Panc1 (cell line): ENCODE data around the gene NEFH. TPM values are rescaled to one million over a fixed set of nuclear protein-coding genes. Genes with fewer than 3 reads are reported as not detected.

ENCODE experiments used
- ATAC-seq: fragments of 200-7000 bp; cut with Tn5 transposase; 2 replicates; pipeline ENCODE4 v1.9.1; 2020; ENCODE audit warnings: mild to moderate bottlenecking, moderate library complexity
- BruUV-seq: library from RNA; stranded (reverse); fragments of 400-500 nt; replicated peaks from 2 replicates; lab custom pipeline; 2021; lab: Mats Ljungman, UMichigan
- CTCF ChIA-PET: fragments of 300-600 bp; sonication (Branson Sonifier 250); formaldehyde crosslinking; loops from one replicate; lab custom pipeline; 2022; ENCODE audit warnings: antibody characterized with exemption; lab: Charles Lee
- POLR2A ChIA-PET: fragments of 300-600 bp; sonication (Branson Sonifier 250); formaldehyde crosslinking; loops from one replicate; lab custom pipeline; 2022; ENCODE audit warnings: antibody characterized with exemption; lab: Charles Lee
- DNase-seq: peaks from one replicate; pipeline ENCODE4 v3.0.0-alpha.2; 2010; ENCODE audit warnings: low read depth, low spot score
- H3K27ac ChIP-seq: 2 replicates; pipeline ENCODE4 v1.5.1; 2011; ENCODE audit warnings: mild to moderate bottlenecking, low read length, inconsistent platforms
- H3K27me3 ChIP-seq: fragments of 200-500 bp; sonication (Bioruptor generic); 2 replicates; pipeline ENCODE4 v1.6.0; 2014; ENCODE audit warnings: low read length, inconsistent platforms; ENCODE audit not compliant: control insufficient read depth, insufficient read depth
- H3K36me3 ChIP-seq: fragments of 200-500 bp; sonication (Bioruptor generic); 2 replicates; pipeline ENCODE4 v1.5.1; 2014; ENCODE audit warnings: inconsistent platforms, mild to moderate bottlenecking, low read length, moderate library complexity; ENCODE audit not compliant: control insufficient read depth, insufficient read depth
- H3K4me1 ChIP-seq: 2 replicates; pipeline ENCODE4 v1.5.1; 2011; ENCODE audit warnings: inconsistent platforms, mild to moderate bottlenecking, low read length, moderate library complexity; ENCODE audit not compliant: control insufficient read depth, insufficient read depth
- H3K4me3 ChIP-seq, 2 experiments: 2 replicates each; pipeline ENCODE4 v1.5.1; 2011 to 2012; ENCODE audit warnings: low read depth in 2 of 2, low read length in 2 of 2, mild to moderate bottlenecking in 2 of 2, inconsistent platforms in 1 of 2, moderate library complexity in 1 of 2
- H3K9me3 ChIP-seq: fragments of 200-500 bp; sonication (Bioruptor generic); 2 replicates; pipeline ENCODE4 v1.5.1; 2014; ENCODE audit warnings: low read depth, mild to moderate bottlenecking, inconsistent platforms, low read length, moderate library complexity; ENCODE audit not compliant: control insufficient read depth, insufficient read depth
- POLR2AphosphoS5 ChIP-seq: IDR thresholded peaks from 2 replicates; pipeline ENCODE4 v1.6.1; 2012; ENCODE audit warnings: mild to moderate bottlenecking, low read depth, low read length, moderate library complexity
- SIN3A ChIP-seq: IDR thresholded peaks from 2 replicates; pipeline ENCODE4 v1.6.1; 2012; ENCODE audit warnings: low read depth, mild to moderate bottlenecking, low read length, moderate library complexity, borderline replicate concordance; ENCODE audit not compliant: insufficient read depth
- TCF7L2 ChIP-seq: IDR thresholded peaks from 2 replicates; pipeline ENCODE4 v1.6.1; 2011; ENCODE audit warnings: mild to moderate bottlenecking, low read depth, low read length, inconsistent platforms
- in situ Hi-C: cut with HindIII; loops from 2 replicates; pipeline ENCODE4 v1.10.0; 2016; ENCODE audit warnings: low sequenced_read_pairs, low pct_unique_long_range_greater_than_20kb
- intact Hi-C: fragments of 100-400 bp; cut with micrococcal nuclease; formaldehyde crosslinking; loops from one replicate; pipeline ENCODE4 v1.10.0; 2022; ENCODE audit not compliant: unreplicated experiment
- total RNA-seq: library from RNA; stranded (reverse); gene quantifications from one replicate; pipeline ENCODE4 v1.2.1, GENCODE V29; 2021; ENCODE audit not compliant: unreplicated experiment
- TF ChIP-seq, protein P1 (sequence below), 2 experiments: IDR thresholded peaks; 2 replicates each; pipeline ENCODE4 v1.6.1; 2011 to 2012; ENCODE audit warnings: low read depth in 2 of 2, control low read depth in 1 of 2, low read length in 1 of 2, mild to moderate bottlenecking in 1 of 2, moderate library complexity in 1 of 2; ENCODE audit not compliant: insufficient read depth in 1 of 2
- TF ChIP-seq, protein P2 (sequence below): fragments of 450-650 bp; IDR thresholded peaks from 2 replicates; pipeline ENCODE4 v1.5.1; 2017; ENCODE audit warnings: mild to moderate bottlenecking

The NEFH gene
- total RNA-seq, 1 experiment from 2014 or later: 0.08 TPM

DNA sequence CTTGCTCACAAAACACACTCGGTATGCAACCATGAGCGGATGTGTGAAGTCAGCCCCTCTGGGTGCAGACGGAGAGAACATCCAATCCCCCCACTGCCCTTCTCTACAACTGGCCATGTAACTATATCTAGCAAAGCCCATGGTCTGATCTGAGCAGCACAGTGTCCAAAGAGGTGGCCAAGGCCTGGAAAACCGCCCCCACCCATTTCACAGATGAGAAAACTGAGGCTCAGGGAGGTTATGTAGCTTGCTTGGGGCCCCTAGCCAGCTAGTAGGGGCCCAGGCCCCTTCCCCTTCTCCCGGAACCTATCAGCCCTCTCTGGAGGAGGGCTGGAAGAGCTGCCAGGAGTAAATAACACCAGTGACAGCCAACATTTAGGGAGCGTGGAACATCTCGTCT lies 15.4 kb upstream of the NEFH start:
- ChIA-PET POLR2A (no interaction called here), CTCF (interaction anchor here (0.6 kb wide), 1 partner anchor 125 kb away, joined by 3 read pairs; no protein-coding TSS in a partner anchor)
- Histone ChIP-seq H3K36me3 (no peaks in the 10 kb centered on the region), H3K4me1 (no peaks in the 10 kb centered on the region), H3K27me3 (no peaks in the 10 kb centered on the region), H3K9me3 (no peaks in the 10 kb centered on the region), H3K27ac (no peak overlapping the region), H3K4me3 (no peak overlapping the region)
- no peak for DNase-seq
- intact Hi-C loops (no loop called here), in situ Hi-C loops (no loop called here)
- no TSS peak for BruUV-seq
- TF ChIP-seq SIN3A: no peak
- TF ChIP-seq TCF7L2: no peak
- no peak for TF ChIP-seq POLR2AphosphoS5
- TF ChIP-seq, protein P1, sequence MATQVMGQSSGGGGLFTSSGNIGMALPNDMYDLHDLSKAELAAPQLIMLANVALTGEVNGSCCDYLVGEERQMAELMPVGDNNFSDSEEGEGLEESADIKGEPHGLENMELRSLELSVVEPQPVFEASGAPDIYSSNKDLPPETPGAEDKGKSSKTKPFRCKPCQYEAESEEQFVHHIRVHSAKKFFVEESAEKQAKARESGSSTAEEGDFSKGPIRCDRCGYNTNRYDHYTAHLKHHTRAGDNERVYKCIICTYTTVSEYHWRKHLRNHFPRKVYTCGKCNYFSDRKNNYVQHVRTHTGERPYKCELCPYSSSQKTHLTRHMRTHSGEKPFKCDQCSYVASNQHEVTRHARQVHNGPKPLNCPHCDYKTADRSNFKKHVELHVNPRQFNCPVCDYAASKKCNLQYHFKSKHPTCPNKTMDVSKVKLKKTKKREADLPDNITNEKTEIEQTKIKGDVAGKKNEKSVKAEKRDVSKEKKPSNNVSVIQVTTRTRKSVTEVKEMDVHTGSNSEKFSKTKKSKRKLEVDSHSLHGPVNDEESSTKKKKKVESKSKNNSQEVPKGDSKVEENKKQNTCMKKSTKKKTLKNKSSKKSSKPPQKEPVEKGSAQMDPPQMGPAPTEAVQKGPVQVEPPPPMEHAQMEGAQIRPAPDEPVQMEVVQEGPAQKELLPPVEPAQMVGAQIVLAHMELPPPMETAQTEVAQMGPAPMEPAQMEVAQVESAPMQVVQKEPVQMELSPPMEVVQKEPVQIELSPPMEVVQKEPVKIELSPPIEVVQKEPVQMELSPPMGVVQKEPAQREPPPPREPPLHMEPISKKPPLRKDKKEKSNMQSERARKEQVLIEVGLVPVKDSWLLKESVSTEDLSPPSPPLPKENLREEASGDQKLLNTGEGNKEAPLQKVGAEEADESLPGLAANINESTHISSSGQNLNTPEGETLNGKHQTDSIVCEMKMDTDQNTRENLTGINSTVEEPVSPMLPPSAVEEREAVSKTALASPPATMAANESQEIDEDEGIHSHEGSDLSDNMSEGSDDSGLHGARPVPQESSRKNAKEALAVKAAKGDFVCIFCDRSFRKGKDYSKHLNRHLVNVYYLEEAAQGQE (IDR thresholded peaks at IDR 0.05; ENCODE audit: insufficient read depth in 1 of 2, low read depth in 2 of 2, low read length in 1 of 2): no peak
- TF ChIP-seq, protein P2, sequence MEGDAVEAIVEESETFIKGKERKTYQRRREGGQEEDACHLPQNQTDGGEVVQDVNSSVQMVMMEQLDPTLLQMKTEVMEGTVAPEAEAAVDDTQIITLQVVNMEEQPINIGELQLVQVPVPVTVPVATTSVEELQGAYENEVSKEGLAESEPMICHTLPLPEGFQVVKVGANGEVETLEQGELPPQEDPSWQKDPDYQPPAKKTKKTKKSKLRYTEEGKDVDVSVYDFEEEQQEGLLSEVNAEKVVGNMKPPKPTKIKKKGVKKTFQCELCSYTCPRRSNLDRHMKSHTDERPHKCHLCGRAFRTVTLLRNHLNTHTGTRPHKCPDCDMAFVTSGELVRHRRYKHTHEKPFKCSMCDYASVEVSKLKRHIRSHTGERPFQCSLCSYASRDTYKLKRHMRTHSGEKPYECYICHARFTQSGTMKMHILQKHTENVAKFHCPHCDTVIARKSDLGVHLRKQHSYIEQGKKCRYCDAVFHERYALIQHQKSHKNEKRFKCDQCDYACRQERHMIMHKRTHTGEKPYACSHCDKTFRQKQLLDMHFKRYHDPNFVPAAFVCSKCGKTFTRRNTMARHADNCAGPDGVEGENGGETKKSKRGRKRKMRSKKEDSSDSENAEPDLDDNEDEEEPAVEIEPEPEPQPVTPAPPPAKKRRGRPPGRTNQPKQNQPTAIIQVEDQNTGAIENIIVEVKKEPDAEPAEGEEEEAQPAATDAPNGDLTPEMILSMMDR: no peak
- ATAC-seq: no peak

DNA sequence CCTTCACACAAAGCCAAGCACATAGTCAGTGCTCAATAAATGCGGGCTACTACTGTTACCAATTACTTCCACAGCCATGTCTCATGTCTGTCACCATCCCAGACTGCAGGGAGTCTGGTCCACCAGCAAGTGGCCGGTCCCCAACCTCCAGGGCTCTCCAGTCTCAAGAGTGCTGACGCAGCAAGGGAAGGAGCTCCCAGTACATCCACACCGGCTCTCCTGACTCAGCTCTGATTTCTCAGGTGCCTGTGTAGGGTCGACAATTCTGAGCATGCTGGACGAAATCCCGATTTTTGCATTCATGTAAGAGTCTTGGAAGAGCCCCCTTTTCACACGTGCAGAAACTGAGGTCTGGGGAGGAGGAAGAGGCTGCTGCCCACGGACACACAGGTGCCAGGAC lies 10.3 kb upstream of the NEFH start:
- ChIA-PET POLR2A (interaction anchor here (0.6 kb wide), 1 partner anchor 39 kb away, joined by 3 read pairs; no protein-coding TSS in a partner anchor), CTCF (interaction anchor here (1.3 kb wide), 1 partner anchor 84 kb away, joined by 9 read pairs; the partner anchor contains the start of gene THOC5)
- in situ Hi-C loops (no loop called here), intact Hi-C loops (no loop called here)
- Histone ChIP-seq H3K4me1 (no peaks in the 10 kb centered on the region), H3K9me3 (no peaks in the 10 kb centered on the region), H3K36me3 (no peaks in the 10 kb centered on the region), H3K27ac (no peak overlapping the region), H3K4me3 (peak overlapping the region; percentile 50 to 56), H3K27me3 (no peaks in the 10 kb centered on the region)
- no TSS peak for BruUV-seq
- DNase-seq: no peak
- no peak for TF ChIP-seq SIN3A
- TF ChIP-seq, protein P2: no peak
- TF ChIP-seq, protein P1 (IDR thresholded peaks at IDR 0.05; ENCODE audit: insufficient read depth in 1 of 2, low read depth in 2 of 2, low read length in 1 of 2): no peak
- no peak for TF ChIP-seq POLR2AphosphoS5
- no peak for TF ChIP-seq TCF7L2
- no peak; the same call in 1 of the 2 replicates for ATAC-seq
